Esophagus muscularis mucosa (tissue), 4 donors: ENCODE data around the gene PDCD6IP. TPM values are rescaled to one million over a fixed set of nuclear protein-coding genes. Genes with fewer than 3 reads are reported as not detected.

ENCODE experiments used
- DNase-seq: peaks from one replicate; pipeline ENCODE4 v3.0.0-alpha.2; 2017; ENCODE audit errors: extremely low spot score
- H3K27ac ChIP-seq, 4 donors: fragments of 200-600 bp; sonication (generic); replicated peaks in 1 of 4; 1 replicate in 3 of 4; 2 replicates in 1 of 4; pipeline ENCODE4 v1.5.1; 2016 to 2019; ENCODE audit warnings: mild to moderate bottlenecking in 1 of 4
- H3K27me3 ChIP-seq, 4 donors: fragments of 200-600 bp; sonication (generic); one replicate each; pipeline versions ENCODE4 v1.5.1 to v1.6.0; 2016 to 2019
- H3K36me3 ChIP-seq, 4 donors: fragments of 200-600 bp; sonication (generic); one replicate each; pipeline ENCODE4 v1.5.1; 2016 to 2019
- H3K4me1 ChIP-seq, 4 donors: fragments of 200-600 bp; sonication (generic); one replicate each; pipeline ENCODE4 v1.5.1; 2016 to 2019
- H3K4me3 ChIP-seq, 4 donors: fragments of 200-600 bp; sonication (generic); 1 replicate in 2 of 4; 2 replicates in 2 of 4; pipeline ENCODE4 v1.5.1; 2016 to 2019; ENCODE audit warnings: mild to moderate bottlenecking in 4 of 4, moderate library complexity in 1 of 4
- H3K9me3 ChIP-seq, 4 donors: fragments of 200-600 bp; sonication (generic); 1 replicate in 3 of 4; 2 replicates in 1 of 4; pipeline ENCODE4 v1.5.1; 2016 to 2019
- EP300 ChIP-seq: sonication (generic); formaldehyde crosslinking; IDR thresholded peaks from one replicate; pipeline ENCODE4 v1.6.1; 2017; ENCODE audit warnings: antibody characterized with exemption
- POLR2A ChIP-seq: fragments of 450-650 bp; IDR thresholded peaks from one replicate; pipeline ENCODE4 v1.6.1; 2017; ENCODE audit warnings: antibody characterized with exemption, moderate library complexity, mild to moderate bottlenecking, low read depth
- POLR2AphosphoS5 ChIP-seq, 2 donors: sonication (generic); formaldehyde crosslinking; IDR thresholded peaks; one replicate each; pipeline ENCODE4 v1.6.1; 2017; ENCODE audit warnings: antibody characterized with exemption in 2 of 2
- WGBS: methylation state at CpG from one replicate; pipeline ENCODE4 v1.1.5; 2018; 5-methylcytosine and 5-hydroxymethylcytosine counted together
- intact Hi-C: fragments of 100-400 bp; cut with DNase I; formaldehyde crosslinking; loops from one replicate; pipeline ENCODE4 v1.15.1; 2023
- total RNA-seq, 4 donors: library from RNA; depleted of rRNA; stranded (reverse); fragments of >200 nt; gene quantifications; one replicate each; pipeline versions ENCODE4 v1.1.0 to v1.2.1, GENCODE V29; 2016
- TF ChIP-seq, protein P1 (sequence below), 3 experiments: fragments of 200-600 bp in 2 of 3; fragments of 450-650 bp in 1 of 3; sonication (generic) in 2 of 3; IDR thresholded peaks; one replicate each; pipeline ENCODE4 v1.5.1; 2017 to 2019; ENCODE audit warnings: antibody characterized with exemption in 3 of 3, mild to moderate bottlenecking in 2 of 3, moderate library complexity in 1 of 3

Gene PDCD6IP
- total RNA-seq, 4 donors from 2014 or later: 88.0 to 192 (median 145) TPM

DNA sequence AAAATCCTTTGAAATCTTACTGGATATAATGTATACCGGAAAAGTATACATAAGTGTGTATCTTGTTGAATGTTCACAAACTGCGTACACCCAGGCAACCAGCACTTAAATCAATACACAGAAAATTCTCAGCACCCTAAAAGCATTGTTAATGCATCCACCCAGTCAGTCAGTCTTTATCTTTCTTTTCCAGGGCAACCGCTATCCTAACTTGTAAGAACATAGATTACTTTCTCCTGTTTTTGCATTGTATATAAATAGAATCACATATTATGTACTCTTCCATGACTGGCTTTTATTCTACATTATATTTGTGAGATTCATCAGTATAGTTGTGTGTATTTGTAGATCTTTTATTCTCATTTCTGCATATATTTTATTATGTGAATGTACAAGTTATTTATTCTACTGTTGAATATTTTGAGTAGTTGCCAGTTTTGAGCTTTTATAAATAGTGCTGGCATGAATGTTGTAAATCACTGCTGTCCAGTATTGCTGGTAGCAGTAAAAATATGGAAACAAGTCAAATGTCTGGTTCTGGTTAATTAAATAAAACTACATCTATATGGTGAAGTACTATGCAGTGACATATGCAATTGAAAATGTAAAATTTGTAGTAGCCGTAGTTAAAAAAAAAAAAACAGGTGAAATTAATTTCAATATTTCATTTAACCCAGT is 62.1 kb downstream of the PDCD6IP start:
- no peak for DNase-seq
- WGBS: 84% methylated on average over 4 of the region's 4 CpGs
- TF ChIP-seq EP300 (no peak), POLR2AphosphoS5 (IDR thresholded peaks at IDR 0.05) (no peak), POLR2A (no peak)
- TF ChIP-seq, protein P1, sequence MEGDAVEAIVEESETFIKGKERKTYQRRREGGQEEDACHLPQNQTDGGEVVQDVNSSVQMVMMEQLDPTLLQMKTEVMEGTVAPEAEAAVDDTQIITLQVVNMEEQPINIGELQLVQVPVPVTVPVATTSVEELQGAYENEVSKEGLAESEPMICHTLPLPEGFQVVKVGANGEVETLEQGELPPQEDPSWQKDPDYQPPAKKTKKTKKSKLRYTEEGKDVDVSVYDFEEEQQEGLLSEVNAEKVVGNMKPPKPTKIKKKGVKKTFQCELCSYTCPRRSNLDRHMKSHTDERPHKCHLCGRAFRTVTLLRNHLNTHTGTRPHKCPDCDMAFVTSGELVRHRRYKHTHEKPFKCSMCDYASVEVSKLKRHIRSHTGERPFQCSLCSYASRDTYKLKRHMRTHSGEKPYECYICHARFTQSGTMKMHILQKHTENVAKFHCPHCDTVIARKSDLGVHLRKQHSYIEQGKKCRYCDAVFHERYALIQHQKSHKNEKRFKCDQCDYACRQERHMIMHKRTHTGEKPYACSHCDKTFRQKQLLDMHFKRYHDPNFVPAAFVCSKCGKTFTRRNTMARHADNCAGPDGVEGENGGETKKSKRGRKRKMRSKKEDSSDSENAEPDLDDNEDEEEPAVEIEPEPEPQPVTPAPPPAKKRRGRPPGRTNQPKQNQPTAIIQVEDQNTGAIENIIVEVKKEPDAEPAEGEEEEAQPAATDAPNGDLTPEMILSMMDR (IDR thresholded peaks at IDR 0.05): no peak
- Histone ChIP-seq H3K27ac (no peak overlapping the region), H3K27me3 (no peaks in the 10 kb centered on the region), H3K9me3 (no peaks in the 10 kb centered on the region), H3K36me3 (peaks cover 22 to 80% (median 49%) of the 10 kb centered on the region in 4 donors), H3K4me3 (no peak overlapping the region), H3K4me1 (no peaks in the 10 kb centered on the region)
- intact Hi-C loops: no loop called here

DNA sequence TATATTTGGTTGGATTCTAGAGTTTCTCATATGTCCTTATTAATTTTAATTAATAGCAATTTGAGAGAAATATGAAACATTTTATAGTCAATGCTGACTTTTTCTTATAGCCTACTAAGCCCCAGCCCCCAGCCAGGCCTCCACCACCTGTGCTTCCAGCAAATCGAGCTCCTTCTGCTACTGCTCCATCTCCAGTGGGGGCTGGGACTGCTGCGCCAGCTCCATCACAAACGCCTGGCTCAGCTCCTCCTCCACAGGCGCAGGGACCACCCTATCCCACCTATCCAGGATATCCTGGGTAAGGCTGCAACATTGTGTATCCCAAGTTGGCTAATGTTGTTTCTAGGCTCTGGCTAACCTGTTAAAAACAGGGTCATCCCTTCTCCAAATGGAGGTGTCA is 66.7 kb downstream of the PDCD6IP start:
- intact Hi-C loops: no loop called here
- H3K27me3 ChIP-seq: no peaks in the 10 kb centered on the region
- DNase-seq: no peak
- 93% methylated on average over 4 of the region's 4 CpGs for WGBS
- H3K4me1 ChIP-seq: peaks cover 0 to 8% (median 0%) of the 10 kb centered on the region in 4 donors
- TF ChIP-seq POLR2AphosphoS5 (IDR thresholded peaks at IDR 0.05): no peak
- TF ChIP-seq, protein P1 (IDR thresholded peaks at IDR 0.05): no peak
- TF ChIP-seq POLR2A: no peak
- TF ChIP-seq EP300: no peak
- no peak overlapping the region for H3K27ac ChIP-seq
- peaks cover 13 to 61% (median 39%) of the 10 kb centered on the region in 4 donors for H3K36me3 ChIP-seq
- H3K4me3 ChIP-seq: no peak overlapping the region
- no peaks in the 10 kb centered on the region for H3K9me3 ChIP-seq

DNA sequence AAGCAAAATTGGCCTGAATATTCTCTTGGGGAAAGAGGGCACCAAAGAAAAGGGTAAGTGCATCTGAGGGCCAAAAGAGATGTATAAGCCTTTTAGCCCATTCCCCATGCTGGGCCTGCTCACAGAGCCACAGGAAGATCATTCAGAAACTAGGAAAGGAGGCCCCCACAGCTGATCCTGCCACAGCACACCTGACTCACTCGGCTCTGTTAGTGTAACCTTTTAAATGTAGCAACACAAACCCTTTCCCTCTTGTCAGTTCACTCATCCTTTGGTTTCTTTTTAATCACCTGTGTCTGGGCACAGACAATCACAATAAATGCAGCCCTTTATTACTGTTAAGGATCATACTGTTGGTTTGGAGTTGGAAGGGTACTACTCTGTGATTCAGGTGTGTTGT is 69.9 kb downstream of the PDCD6IP start:
- no peaks in the 10 kb centered on the region for H3K9me3 ChIP-seq
- no peak overlapping the region for H3K27ac ChIP-seq
- no peak for TF ChIP-seq POLR2AphosphoS5 (IDR thresholded peaks at IDR 0.05)
- TF ChIP-seq, protein P1 (IDR thresholded peaks at IDR 0.05): no peak
- no peak for TF ChIP-seq POLR2A
- no peak for TF ChIP-seq EP300
- H3K4me1 ChIP-seq: peaks cover 0 to 8% (median 0%) of the 10 kb centered on the region in 4 donors
- DNase-seq: no peak
- intact Hi-C loops: no loop called here
- no peak overlapping the region for H3K4me3 ChIP-seq
- H3K27me3 ChIP-seq: no peaks in the 10 kb centered on the region
- H3K36me3 ChIP-seq: peaks cover 13 to 54% (median 32%) of the 10 kb centered on the region in 4 donors
- WGBS: 18% methylated on average over 1 of the region's 1 CpG

DNA sequence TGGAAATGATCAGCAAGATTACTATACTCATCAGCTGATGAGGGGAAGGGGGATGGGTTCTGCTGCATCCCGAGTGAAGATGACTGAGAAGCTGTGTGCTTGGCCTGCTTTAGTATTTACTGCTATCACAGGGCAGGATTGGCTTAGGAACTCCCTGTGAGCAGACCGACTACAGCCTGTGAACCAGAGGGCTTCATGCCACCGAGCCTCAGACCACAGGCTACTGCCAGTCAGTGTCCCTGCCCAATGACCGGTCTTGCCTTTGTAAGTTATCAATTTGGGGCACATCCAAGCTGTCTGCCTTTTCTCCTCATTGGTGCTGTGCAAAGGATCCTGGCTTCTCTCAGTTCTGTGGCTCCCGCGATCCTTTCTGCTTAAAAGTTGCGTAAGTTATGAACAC is 71.5 kb downstream of the PDCD6IP start:
- Histone ChIP-seq H3K4me1 (peaks cover 0 to 8% (median 0%) of the 10 kb centered on the region in 4 donors), H3K4me3 (no peak overlapping the region), H3K9me3 (no peaks in the 10 kb centered on the region), H3K27ac (no peak overlapping the region), H3K27me3 (no peaks in the 10 kb centered on the region), H3K36me3 (peaks cover 4 to 37% (median 22%) of the 10 kb centered on the region in 4 donors)
- WGBS: 98% methylated on average over 6 of the region's 7 CpGs
- no peak for DNase-seq
- TF ChIP-seq POLR2A (no peak), POLR2AphosphoS5 (IDR thresholded peaks at IDR 0.05) (no peak), EP300 (no peak)
- TF ChIP-seq, protein P1 (IDR thresholded peaks at IDR 0.05): no peak
- intact Hi-C loops: no loop called here

DNA sequence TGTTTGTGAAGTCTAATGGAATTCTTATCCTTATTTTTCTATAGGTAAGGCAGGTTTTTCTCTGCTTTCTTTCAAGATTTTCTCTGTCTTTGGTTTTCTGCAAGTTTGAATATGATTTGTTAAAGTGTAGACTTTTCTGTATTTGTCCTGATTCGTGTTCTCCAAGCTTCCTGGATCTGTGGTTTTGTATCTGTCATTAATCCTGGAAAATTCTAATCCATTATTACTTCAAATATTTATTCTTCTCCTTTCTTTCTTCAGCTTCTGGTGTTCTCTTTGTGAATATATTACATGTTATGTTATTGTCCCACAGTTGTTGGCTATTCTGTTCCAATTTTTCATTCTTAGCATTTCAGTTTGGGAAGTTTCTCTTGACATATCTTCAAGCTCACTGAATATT is 76.4 kb downstream of the PDCD6IP start:
- Histone ChIP-seq H3K4me1 (no peaks in the 10 kb centered on the region), H3K4me3 (no peak overlapping the region), H3K36me3 (peaks cover 0 to 18% (median 0%) of the 10 kb centered on the region in 4 donors), H3K9me3 (no peaks in the 10 kb centered on the region), H3K27ac (no peak overlapping the region), H3K27me3 (no peaks in the 10 kb centered on the region)
- WGBS: 82% methylated on average over 1 of the region's 1 CpG
- no peak for DNase-seq
- intact Hi-C loops: no loop called here
- TF ChIP-seq POLR2A: no peak
- no peak for TF ChIP-seq EP300
- TF ChIP-seq, protein P1 (IDR thresholded peaks at IDR 0.05): no peak
- TF ChIP-seq POLR2AphosphoS5 (IDR thresholded peaks at IDR 0.05): no peak
